HG03520 (cell line): ENCODE data around the gene ALDH2.
"Not testable (repeated sequence)": the region's sequence is repeated elsewhere in the genome, so short reads cannot be mapped to it uniquely, and the experiment has no call there.

ENCODE experiments used
- ATAC-seq: cut with Tn5 transposase; IDR thresholded peaks from one replicate; pipeline ENCODE4 v1.9.1; 2021; ENCODE audit warnings: mild to moderate bottlenecking, moderate library complexity; ENCODE audit not compliant: unreplicated experiment

The ALDH2 gene

GRCh38 chr12:111758120-111758561 is 8.6 kb upstream of the ALDH2 start:
- no peak for ATAC-seq

DNA sequence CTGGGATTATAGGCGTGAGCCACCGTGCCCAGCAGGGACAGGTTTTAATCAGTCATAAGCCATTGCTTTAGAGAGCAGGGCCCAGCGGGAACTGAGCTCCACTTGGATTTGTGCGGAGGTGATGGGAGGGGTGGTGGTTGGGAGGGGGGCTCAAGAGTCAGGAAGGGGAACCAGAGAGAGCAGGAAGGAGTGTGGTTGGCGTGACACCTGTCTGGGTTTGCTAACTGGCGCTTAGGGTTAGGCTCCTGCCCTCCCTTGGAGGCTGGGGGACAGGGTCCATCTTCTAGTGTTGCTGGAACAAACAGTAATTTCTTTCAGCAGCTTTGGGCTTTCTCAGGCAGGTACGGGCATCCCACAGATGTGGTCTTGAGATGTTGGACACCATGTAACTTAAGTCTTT is 7.5 kb upstream of the ALDH2 start:
- no peak for ATAC-seq

DNA sequence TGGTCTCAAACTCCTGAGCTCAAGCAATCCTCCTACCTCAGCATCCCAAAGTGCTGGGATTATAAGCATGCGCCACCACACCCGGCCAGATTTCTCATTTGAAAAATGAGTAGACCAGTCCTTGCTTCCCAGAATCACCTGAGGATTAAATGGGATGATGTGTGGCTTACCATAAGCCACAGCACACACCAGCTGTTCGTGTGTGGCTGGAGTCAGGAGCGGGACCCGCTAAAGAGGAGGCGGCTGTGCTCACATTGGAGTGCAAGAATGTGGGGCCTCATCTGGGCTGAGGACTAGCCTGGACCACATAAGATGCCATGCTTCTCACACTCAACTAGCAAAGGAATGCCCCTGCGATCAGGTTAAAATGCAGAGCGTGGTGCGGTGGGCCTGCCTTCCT is 6.7 kb upstream of the ALDH2 start:
- ATAC-seq, result no peak

GRCh38 chr12:111761099-111761498 is 5.6 kb upstream of the ALDH2 start:
- no peak for ATAC-seq

GRCh38 chr12:111761706-111762105 is 5.0 kb upstream of the ALDH2 start:
- no peak for ATAC-seq

- not testable (repeated sequence) for ATAC-seq
These were observed 3.2 kb upstream of the ALDH2 start for GRCh38 chr12:111763552-111763951.

- no peak for ATAC-seq
These were observed 2.5 kb upstream of the ALDH2 start for GRCh38 chr12:111764120-111764821.

GRCh38 chr12:111767362-111768158 is 827 bp downstream of the ALDH2 start:
- no peak for ATAC-seq

- no peak for ATAC-seq
These were observed 1.6 kb downstream of the ALDH2 start for GRCh38 chr12:111768159-111768895.

DNA sequence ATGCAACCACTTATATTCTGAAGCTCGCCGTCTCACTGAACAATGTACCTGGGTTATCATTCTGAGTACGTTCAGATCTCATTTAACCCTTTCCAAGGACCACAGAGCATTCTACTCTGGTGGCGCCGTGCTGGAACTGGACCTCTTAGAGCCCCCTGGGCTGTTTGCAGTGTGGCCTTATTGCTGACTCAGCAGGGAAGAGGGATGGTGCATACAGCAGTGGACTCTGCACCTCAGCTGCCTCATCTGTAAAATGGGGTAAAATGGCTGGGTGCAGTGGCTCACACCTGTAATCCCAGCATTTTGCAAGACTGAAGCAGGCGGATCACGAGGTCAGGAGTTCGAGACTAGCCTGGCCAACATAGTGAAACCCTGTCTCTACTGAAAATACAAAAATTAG is 2.9 kb downstream of the ALDH2 start:
- no peak for ATAC-seq

- no peak for ATAC-seq
These were observed 7.2 kb downstream of the ALDH2 start for GRCh38 chr12:111773801-111774551.

- ATAC-seq, result peak; percentile 48
These were observed 8.8 kb downstream of the ALDH2 start for GRCh38 chr12:111775205-111776193.

GRCh38 chr12:111776836-111777344 is 10.2 kb downstream of the ALDH2 start:
- no peak for ATAC-seq

DNA sequence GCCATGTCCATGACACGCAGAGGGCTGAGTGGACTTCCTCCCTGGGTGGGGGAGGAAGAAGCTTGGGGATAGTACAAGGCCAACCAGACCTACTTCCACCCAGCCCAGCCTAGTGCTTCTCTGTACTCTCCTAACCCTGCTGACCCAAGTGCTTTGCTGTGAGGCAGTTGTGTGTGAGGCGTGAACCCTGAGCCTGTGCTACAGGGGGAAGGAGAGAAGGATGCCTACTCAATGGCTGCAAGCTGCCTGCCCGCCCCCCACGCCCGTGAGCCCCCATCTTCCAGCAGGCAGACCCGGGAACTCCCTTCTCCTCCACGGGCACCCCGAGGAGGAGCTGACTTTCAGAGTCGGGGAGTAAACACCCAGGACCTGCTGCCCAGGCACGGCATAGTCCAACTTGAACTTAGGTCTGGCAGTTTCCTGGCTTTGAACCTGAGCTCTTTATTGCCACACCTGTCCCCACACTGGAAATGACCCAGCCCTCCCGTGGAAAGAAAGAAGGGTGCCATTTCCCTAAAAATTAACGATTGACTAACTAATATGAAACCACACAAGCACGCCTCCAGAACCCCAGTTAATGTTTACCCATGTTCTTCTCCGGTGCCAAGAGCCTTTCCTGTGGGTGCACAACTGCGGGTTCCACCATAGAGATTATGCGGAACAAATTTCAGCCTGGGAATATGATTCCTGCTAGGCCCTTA is 10.8 kb downstream of the ALDH2 start:
- ATAC-seq, result no peak

GRCh38 chr12:111780166-111780565 is 13.4 kb downstream of the ALDH2 start:
- ATAC-seq, result no peak

- ATAC-seq, result no peak
These were observed 13.9 kb downstream of the ALDH2 start for GRCh38 chr12:111780615-111781014.

GRCh38 chr12:111781085-111781658 is 14.4 kb downstream of the ALDH2 start:
- ATAC-seq, result no peak

DNA sequence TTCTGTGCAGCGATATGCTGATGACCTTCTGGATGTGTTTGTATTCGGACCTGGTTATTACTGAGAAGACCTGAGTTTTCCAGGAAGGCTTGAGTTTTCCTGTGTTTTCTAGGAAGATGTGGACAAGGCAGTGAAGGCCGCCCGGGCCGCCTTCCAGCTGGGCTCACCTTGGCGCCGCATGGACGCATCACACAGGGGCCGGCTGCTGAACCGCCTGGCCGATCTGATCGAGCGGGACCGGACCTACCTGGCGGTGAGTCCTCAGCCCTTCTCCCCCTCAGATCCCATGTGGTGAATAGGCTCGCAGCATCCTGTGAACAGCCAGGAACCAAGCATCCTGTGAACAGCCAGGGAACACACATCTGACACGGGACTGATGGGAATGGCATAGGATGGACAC is 16.3 kb downstream of the ALDH2 start:
- no peak for ATAC-seq

DNA sequence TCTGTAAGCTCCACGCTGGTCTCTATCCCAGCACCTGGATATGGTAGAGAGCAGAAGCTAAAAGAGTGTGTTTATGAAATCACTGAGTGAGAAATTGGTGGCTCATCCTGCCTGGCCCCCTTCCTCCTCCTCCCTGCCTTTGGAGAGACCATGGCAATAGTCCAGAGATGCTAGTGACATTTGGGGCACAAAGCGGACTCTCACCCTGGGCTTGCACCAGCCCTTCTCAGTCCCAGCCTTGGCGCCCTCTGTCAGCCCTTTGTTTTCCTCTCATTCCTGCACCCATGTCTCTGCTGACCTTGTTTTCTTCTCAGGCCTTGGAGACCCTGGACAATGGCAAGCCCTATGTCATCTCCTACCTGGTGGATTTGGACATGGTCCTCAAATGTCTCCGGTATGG is 18.2 kb downstream of the ALDH2 start:
- no peak for ATAC-seq
